ENCODE measurements around the gene OR10A2.
"Not testable (repeated sequence)": the region's sequence is repeated elsewhere in the genome, so short reads cannot be mapped to it uniquely, and the experiment has no call there.

OR10A2 gene

GRCh38 chr11:6862961-6863360, at the start of gene OR10A2:
TSS of gene OR10A2 (plus strand) at chr11:6863057. CDS start at chr11:6869755, 6,698 bp downstream.
- FAIRE-seq (no peak), DNase-seq (ENCODE audit: insufficient read length, low spot score) (no peak)
- TF ChIP-seq POLR2A (IDR thresholded peaks at IDR 0.05; ENCODE audit: low read depth, low read length) = no peak

GRCh38 chr11:6813656-6814055, 49.2 kb upstream of the OR10A2 start:
- TF ChIP-seq POLR2A (IDR thresholded peaks at IDR 0.05; ENCODE audit: low read depth, low read length) = no peak
- FAIRE-seq (no peak), DNase-seq (ENCODE audit: insufficient read length, low spot score) (no peak)

- DNase-seq (ENCODE audit: insufficient read length, low spot score) (no peak), FAIRE-seq (no peak)
- TF ChIP-seq POLR2A (IDR thresholded peaks at IDR 0.05; ENCODE audit: low read depth, low read length) = no peak
Measured at GRCh38 chr11:6817694-6818093, 45.2 kb upstream of the OR10A2 start.

GRCh38 chr11:6818967-6819366, 43.9 kb upstream of the OR10A2 start:
- TF ChIP-seq POLR2A (IDR thresholded peaks at IDR 0.05; ENCODE audit: low read depth, low read length) = no peak
- FAIRE-seq = no peak
- DNase-seq (ENCODE audit: insufficient read length, low spot score) = no peak

GRCh38 chr11:6824136-6824823, 38.6 kb upstream of the OR10A2 start:
- TF ChIP-seq POLR2A (IDR thresholded peaks at IDR 0.05; ENCODE audit: low read depth, low read length) = no peak
- no peak for FAIRE-seq
- DNase-seq (ENCODE audit: insufficient read length, low spot score) = no peak

- FAIRE-seq = peak; percentile 80
- DNase-seq (ENCODE audit: insufficient read length, low spot score) = no peak
- TF ChIP-seq POLR2A (IDR thresholded peaks at IDR 0.05; ENCODE audit: low read depth, low read length) = no peak
Measured at GRCh38 chr11:6825231-6825744, 37.6 kb upstream of the OR10A2 start.

- no peak for DNase-seq (ENCODE audit: insufficient read length, low spot score)
- FAIRE-seq = peak; percentile 11
- no peak for TF ChIP-seq POLR2A (IDR thresholded peaks at IDR 0.05; ENCODE audit: low read depth, low read length)
Measured at GRCh38 chr11:6828103-6828502, 34.8 kb upstream of the OR10A2 start.

- FAIRE-seq (no peak), DNase-seq (ENCODE audit: insufficient read length, low spot score) (no peak)
- no peak for TF ChIP-seq POLR2A (IDR thresholded peaks at IDR 0.05; ENCODE audit: low read depth, low read length)
Measured at GRCh38 chr11:6833356-6833755, 29.5 kb upstream of the OR10A2 start.

- no peak for TF ChIP-seq POLR2A (IDR thresholded peaks at IDR 0.05; ENCODE audit: low read depth, low read length)
- no peak for FAIRE-seq
- no peak for DNase-seq (ENCODE audit: insufficient read length, low spot score)
Measured at GRCh38 chr11:6834021-6834420, 28.8 kb upstream of the OR10A2 start.

GRCh38 chr11:6841694-6842093, 21.2 kb upstream of the OR10A2 start:
- no peak for TF ChIP-seq POLR2A (IDR thresholded peaks at IDR 0.05; ENCODE audit: low read depth, low read length)
- FAIRE-seq (no peak), DNase-seq (ENCODE audit: insufficient read length, low spot score) (no peak)

- TF ChIP-seq POLR2A (IDR thresholded peaks at IDR 0.05; ENCODE audit: low read depth, low read length) = no peak
- DNase-seq (ENCODE audit: insufficient read length, low spot score) (no peak), FAIRE-seq (no peak)
Measured at GRCh38 chr11:6843670-6844069, 19.2 kb upstream of the OR10A2 start.

GRCh38 chr11:6844356-6844755, 18.5 kb upstream of the OR10A2 start:
- TF ChIP-seq POLR2A (IDR thresholded peaks at IDR 0.05; ENCODE audit: low read depth, low read length) = no peak
- DNase-seq (ENCODE audit: insufficient read length, low spot score) = no peak
- FAIRE-seq = no peak

GRCh38 chr11:6845383-6845782, 17.5 kb upstream of the OR10A2 start, which contains the start of gene OR10A5:
TSS of gene OR10A5 (plus strand) at chr11:6845683. CDS start at chr11:6845683, 0 bp downstream.
- TF ChIP-seq POLR2A (IDR thresholded peaks at IDR 0.05; ENCODE audit: low read depth, low read length) = no peak
- FAIRE-seq (no peak), DNase-seq (ENCODE audit: insufficient read length, low spot score) (no peak)

- DNase-seq (ENCODE audit: insufficient read length, low spot score) (no peak), FAIRE-seq (no peak)
- no peak for TF ChIP-seq POLR2A (IDR thresholded peaks at IDR 0.05; ENCODE audit: low read depth, low read length)
Measured at GRCh38 chr11:6850526-6850925, 12.3 kb upstream of the OR10A2 start.

GRCh38 chr11:6854801-6855200, 8.1 kb upstream of the OR10A2 start:
- DNase-seq (ENCODE audit: insufficient read length, low spot score); FAIRE-seq: not testable (repeated sequence)

Measured in H54 (cell line).